NCI-H2171 (cell line): Measurements from ENCODE around the gene RNF8.
"Not testable (repeated sequence)": the region's sequence is repeated elsewhere in the genome, so short reads cannot be mapped to it uniquely, and the experiment has no call there.

ENCODE experiments used
- DNase-seq: peaks from one replicate; lab custom pipeline; 2025; lab: John Stamatoyannopoulos, UW

The RNF8 gene

GRCh38 chr6:37399795-37400490 lies 46.2 kb downstream of the RNF8 start:
- DNase-seq, result no peak

DNA sequence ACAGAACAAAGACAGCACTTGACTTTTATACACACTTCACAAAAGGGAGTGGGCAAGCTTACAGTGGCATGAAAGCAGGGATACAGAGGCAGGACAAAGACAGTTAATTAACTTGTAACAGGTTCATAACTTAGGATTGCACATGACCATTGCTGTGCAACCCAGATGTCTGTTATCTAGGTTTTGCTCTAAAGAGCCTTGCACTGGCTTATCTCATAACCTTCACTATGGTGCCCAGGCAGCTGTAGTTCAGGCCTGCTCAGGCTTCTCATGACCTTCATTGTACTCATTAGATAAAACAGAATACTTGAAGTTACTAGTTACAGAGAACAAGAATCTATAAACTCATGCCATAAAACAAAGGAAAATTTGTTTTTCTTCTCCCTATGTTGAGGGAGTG lies 47.9 kb downstream of the RNF8 start:
- DNase-seq, result not testable (repeated sequence)

- no peak for DNase-seq
Observed at GRCh38 chr6:37406726-37407341, 53.1 kb downstream of the RNF8 start.

GRCh38 chr6:37407948-37408347 lies 54.2 kb downstream of the RNF8 start:
- DNase-seq, result peak; percentile 43

- DNase-seq, result no peak
Observed at GRCh38 chr6:37409501-37409900, 55.7 kb downstream of the RNF8 start.

GRCh38 chr6:37417393-37417792 lies 63.6 kb downstream of the RNF8 start:
- no peak for DNase-seq

- DNase-seq, result no peak
Observed at GRCh38 chr6:37418722-37419121, 64.9 kb downstream of the RNF8 start.

- DNase-seq, result no peak
Observed at GRCh38 chr6:37426058-37426944, 72.5 kb downstream of the RNF8 start.

DNA sequence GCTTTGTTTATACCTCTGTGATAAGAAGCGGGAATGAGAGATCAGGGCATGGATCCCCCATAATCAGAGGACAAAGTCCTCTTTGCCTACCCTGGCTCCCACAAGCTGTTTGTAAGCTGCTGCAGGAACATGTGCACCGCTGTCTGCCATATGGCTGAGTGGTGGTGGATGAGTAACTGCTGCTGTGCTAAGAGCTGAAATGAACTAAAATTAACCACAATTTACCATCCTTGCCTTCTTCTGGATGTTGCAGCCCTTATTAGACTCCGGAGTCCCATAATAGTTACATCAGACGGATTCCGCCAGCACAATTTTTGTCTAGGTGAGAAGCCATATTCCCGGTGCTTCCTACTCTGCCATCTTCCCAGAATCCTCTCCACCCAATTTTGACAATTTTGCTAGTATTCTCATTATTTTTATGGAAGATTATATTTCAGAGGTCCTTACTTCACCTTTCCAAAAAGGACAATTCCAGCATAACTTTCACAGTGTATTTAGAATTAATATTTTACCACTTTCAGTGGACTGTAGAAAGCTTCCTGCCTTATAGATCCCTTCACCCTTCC lies 73.2 kb downstream of the RNF8 start:
- DNase-seq, result no peak

DNA sequence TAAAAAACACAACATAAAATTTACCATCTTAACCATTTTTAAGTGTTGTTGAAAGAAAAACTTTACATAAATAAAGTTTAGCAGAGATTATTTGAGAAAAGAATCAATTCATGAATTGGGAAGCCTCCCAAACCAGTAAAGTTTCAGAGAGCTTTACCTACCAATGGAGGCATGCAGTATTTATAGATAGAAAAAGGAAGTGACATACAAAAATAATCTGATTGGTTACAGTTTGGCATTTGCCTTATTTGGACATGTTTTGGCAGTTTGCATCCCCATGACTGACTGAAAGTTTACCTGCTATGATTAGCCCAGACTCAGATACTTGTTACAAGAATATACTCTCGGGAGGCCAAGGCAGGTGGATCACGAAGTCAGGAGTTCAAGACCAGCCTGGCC lies 75.6 kb downstream of the RNF8 start:
- DNase-seq, result no peak

GRCh38 chr6:37432590-37432915 lies 78.8 kb downstream of the RNF8 start:
- no peak for DNase-seq

DNA sequence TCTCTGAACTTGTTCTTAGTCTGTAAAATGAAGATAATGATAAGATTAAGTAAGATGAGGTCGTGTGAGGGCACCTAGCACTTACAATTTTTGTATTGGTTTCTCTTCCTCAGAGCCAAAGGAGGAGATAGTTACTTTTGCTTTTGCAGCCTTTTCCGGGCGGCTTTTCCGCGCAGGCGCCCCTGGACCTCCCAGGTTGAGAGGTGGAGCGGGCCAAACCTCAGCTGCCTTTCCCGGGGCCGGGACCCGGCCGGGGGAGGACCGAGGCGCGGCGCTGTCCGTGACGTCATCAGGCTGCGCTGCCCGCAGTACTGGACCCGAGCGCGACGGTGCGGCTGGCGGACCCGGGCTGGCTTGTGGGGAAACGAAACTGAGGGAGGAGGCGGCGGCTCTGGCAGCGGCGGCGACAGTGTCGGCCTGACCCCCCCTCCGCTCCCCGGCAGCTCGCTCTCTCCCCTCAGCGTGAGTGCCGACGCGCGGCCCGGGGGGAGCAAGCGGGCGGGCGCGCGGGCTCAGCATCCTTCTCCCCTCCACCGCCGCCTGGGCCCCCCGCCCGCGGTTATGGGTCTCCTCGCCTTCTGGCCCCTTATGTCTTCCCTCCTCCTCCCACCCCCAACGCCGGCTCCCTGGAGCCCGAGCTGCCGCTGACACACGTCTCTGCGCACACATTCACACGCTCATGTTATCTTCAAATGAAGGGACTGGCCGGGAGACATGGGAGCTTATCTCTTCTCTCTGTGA lies 79.3 kb downstream of the RNF8 start, which contains the start of gene CMTR1:
Gene CMTR1 (plus strand): TSS at position 306 of the 741 bp plus-strand sequence. CDS start 2,409 bp downstream, outside the sequence.
- peak; percentile 88 for DNase-seq

- DNase-seq, result no peak
Observed at GRCh38 chr6:37433657-37434271, 80.0 kb downstream of the RNF8 start.

GRCh38 chr6:37435373-37435772 lies 81.6 kb downstream of the RNF8 start:
- no peak for DNase-seq

DNA sequence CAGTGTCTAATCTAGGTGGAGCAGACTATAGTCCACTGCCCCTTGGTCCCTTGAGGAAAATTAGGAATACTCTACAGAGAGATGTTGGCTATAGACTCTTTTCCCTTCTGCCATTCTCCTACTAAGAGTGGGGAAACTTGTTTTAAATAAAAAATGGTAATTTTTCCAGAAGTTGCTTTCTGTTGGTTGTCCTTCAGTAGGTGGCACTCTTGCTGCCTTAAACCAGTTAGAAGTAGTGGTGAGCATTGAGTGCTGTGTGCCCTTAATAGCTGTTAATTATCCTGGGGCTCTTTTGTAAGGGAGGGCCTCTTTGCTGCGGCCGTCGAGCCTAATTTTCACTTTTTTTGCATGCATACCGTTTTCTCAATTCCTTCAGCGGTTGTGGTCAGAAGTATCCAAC lies 82.0 kb downstream of the RNF8 start:
- DNase-seq, result no peak

DNA sequence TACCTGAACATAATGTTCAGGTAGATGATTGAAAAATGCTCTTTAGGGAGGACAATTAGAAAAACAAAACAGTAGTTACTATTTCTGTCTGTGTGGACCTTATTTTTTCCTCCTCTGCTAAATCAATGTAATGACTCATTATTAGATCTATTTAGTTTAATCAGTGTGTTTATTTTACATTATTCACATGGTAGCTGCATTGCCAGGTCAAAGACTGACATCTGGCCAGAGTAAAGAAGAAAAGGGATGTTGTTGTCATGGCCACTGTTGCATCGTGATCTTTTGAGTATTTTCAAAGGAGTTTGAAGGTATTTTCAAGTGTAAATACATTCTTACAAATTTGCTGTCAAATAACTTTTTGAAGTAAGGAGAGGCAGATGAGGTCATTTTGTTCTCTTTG lies 85.1 kb downstream of the RNF8 start:
- DNase-seq, result no peak

GRCh38 chr6:37441651-37442050 lies 87.9 kb downstream of the RNF8 start:
- no peak for DNase-seq

DNA sequence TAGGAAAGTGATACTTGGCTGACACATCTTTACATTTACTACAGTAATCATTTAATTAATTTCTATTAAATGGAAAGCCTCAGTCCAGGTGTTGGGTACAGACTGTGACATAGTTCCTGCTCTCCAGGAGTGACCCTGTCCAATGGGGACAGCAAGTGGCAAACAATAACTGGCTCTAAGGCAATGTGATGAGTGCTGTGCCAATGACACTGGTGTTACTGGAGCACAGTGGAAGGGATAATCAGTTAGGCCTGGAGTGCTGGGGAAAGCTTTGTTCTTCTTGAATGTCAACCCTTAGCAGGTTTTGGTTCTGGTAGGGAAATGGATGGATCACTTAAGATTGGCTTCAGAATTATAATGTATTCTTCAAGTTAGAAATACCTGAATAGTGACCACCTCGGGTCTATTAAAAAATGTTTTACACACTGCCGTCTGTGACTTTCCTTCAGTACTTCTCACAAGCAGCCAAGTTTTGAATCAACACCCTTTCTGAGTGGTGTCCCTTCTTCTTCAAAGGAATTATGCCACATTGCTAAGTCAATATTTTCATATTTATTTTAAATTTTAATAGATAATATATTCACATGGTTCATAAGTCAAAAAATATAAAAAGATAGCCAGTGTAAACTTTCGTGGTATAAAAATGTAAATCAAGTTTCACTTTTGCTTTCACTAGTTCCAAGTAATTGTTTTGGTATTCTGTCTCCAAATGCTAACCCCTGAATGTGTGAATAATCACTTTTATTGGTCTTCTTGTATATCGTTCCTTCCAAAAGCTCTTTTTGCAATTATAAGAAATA lies 88.8 kb downstream of the RNF8 start:
- no peak for DNase-seq

DNA sequence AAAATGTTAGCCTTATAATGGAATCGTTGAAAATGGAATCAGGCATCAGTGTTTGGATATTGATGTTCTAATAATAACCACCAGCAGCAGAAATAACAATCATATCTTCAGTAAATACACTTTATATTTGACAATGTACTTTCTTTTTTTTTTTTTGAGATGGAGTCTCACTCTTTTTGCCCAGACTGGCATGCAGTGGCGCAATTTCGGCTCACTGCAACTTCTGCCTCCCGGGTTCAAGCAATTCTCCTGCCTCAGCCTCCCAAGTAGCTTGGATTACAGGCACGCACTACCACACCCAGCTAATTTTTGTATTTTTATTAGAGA lies 89.4 kb downstream of the RNF8 start:
- not testable (repeated sequence) for DNase-seq
